Peyer's patch (tissue), 4 donors: ENCODE measurements around the gene STON2. TPM values are rescaled to one million over a fixed set of nuclear protein-coding genes. Genes with fewer than 3 reads are reported as not detected.
A peak's percentile ranks its signal among the peaks of the same experiment; 100 is the strongest.
"Not testable (repeated sequence)": the region's sequence is repeated elsewhere in the genome, so short reads cannot be mapped to it uniquely, and the experiment has no call there.

ENCODE experiments used
- DNase-seq, 3 donors: peaks; one replicate each; pipeline ENCODE4 v3.0.0-alpha.2; 2017 to 2019
- H3K27ac ChIP-seq, 4 donors: fragments of 200-600 bp; sonication (generic); one replicate each; pipeline ENCODE4 v1.5.1; 2016 to 2019
- H3K27me3 ChIP-seq, 2 donors: fragments of 200-600 bp; sonication (generic); one replicate each; pipeline ENCODE4 v1.5.1; 2019
- H3K36me3 ChIP-seq, 3 donors: fragments of 200-600 bp; sonication (generic); one replicate each; pipeline ENCODE4 v1.5.1; 2016 to 2019
- H3K4me1 ChIP-seq, 4 donors: fragments of 200-600 bp; sonication (generic); one replicate each; pipeline ENCODE4 v1.5.1; 2016 to 2019
- H3K4me3 ChIP-seq, 4 donors: fragments of 200-600 bp; sonication (generic); 1 replicate in 3 of 4; 2 replicates in 1 of 4; pipeline ENCODE4 v1.5.1; 2016 to 2019; ENCODE audit warnings: mild to moderate bottlenecking in 1 of 4
- H3K9me3 ChIP-seq, 4 donors: fragments of 200-600 bp; sonication (generic); one replicate each; pipeline ENCODE4 v1.5.1; 2016 to 2019; ENCODE audit warnings: mild to moderate bottlenecking in 1 of 4
- CTCF ChIP-seq, 6 experiments: fragments of 450-650 bp in 4 of 6; fragments of 200-600 bp in 2 of 6; sonication (generic) in 1 of 6; IDR thresholded peaks; one replicate each; pipeline ENCODE4 v1.5.1; 2017 to 2019; ENCODE audit warnings: antibody characterized with exemption in 6 of 6, mild to moderate bottlenecking in 3 of 6, moderate library complexity in 1 of 6
- POLR2A ChIP-seq, 2 donors: fragments of 450-650 bp; IDR thresholded peaks; one replicate each; pipeline ENCODE4 v1.5.1; 2017; ENCODE audit warnings: antibody characterized with exemption in 2 of 2, mild to moderate bottlenecking in 2 of 2, moderate library complexity in 2 of 2
- total RNA-seq, 4 donors: library from RNA; depleted of rRNA; stranded (reverse); fragments of >200 nt; gene quantifications; one replicate each; pipeline ENCODE4 v1.1.0, GENCODE V29; 2016

Gene STON2
- total RNA-seq, 4 donors from 2014 or later, result 6.3 to 25.3 (median 13.9) TPM

GRCh38 chr14:81252278-81252677, 147.8 kb downstream of the STON2 start:
- Histone ChIP-seq H3K9me3 (no peaks in the 10 kb centered on the region), H3K27me3 (no peaks in the 10 kb centered on the region), H3K4me3 (no peak overlapping the region), H3K36me3 (no peaks in the 10 kb centered on the region), H3K27ac (no peak overlapping the region), H3K4me1 (no peaks in the 10 kb centered on the region)
- TF ChIP-seq POLR2A (IDR thresholded peaks at IDR 0.05) (no peak), CTCF (IDR thresholded peaks at IDR 0.05) (peak in 2 of 6 experiments; percentile 19 to 26)
- no peak for DNase-seq

GRCh38 chr14:81247271-81247766, 152.8 kb downstream of the STON2 start:
- no peak overlapping the region for H3K4me3 ChIP-seq
- H3K27ac ChIP-seq, result no peak overlapping the region
- no peaks in the 10 kb centered on the region for H3K9me3 ChIP-seq
- TF ChIP-seq POLR2A (IDR thresholded peaks at IDR 0.05) (no peak), CTCF (IDR thresholded peaks at IDR 0.05) (no peak)
- H3K27me3 ChIP-seq, result no peaks in the 10 kb centered on the region
- no peaks in the 10 kb centered on the region for H3K36me3 ChIP-seq
- DNase-seq, result no peak
- H3K4me1 ChIP-seq, result no peaks in the 10 kb centered on the region

GRCh38 chr14:81246461-81247270, 153.5 kb downstream of the STON2 start:
- H3K36me3 ChIP-seq, result no peaks in the 10 kb centered on the region
- DNase-seq, result no peak
- no peaks in the 10 kb centered on the region for H3K4me1 ChIP-seq
- TF ChIP-seq POLR2A (IDR thresholded peaks at IDR 0.05) (no peak), CTCF (IDR thresholded peaks at IDR 0.05) (no peak)
- no peaks in the 10 kb centered on the region for H3K9me3 ChIP-seq
- H3K27me3 ChIP-seq, result no peaks in the 10 kb centered on the region
- no peak overlapping the region for H3K27ac ChIP-seq
- no peak overlapping the region for H3K4me3 ChIP-seq

- H3K4me1 ChIP-seq, result no peaks in the 10 kb centered on the region
- no peaks in the 10 kb centered on the region for H3K9me3 ChIP-seq
- no peak overlapping the region for H3K4me3 ChIP-seq
- no peak overlapping the region for H3K27ac ChIP-seq
- H3K27me3 ChIP-seq, result no peaks in the 10 kb centered on the region
- TF ChIP-seq CTCF (IDR thresholded peaks at IDR 0.05), result no peak
- no peak for TF ChIP-seq POLR2A (IDR thresholded peaks at IDR 0.05)
- DNase-seq, result no peak
- no peaks in the 10 kb centered on the region for H3K36me3 ChIP-seq
Measured at GRCh38 chr14:81245771-81246170, 154.4 kb downstream of the STON2 start.

- H3K4me1 ChIP-seq, H3K4me3 ChIP-seq, H3K27ac ChIP-seq, H3K9me3 ChIP-seq, H3K27me3 ChIP-seq, H3K36me3 ChIP-seq, DNase-seq: not testable (repeated sequence)
Measured at GRCh38 chr14:81244431-81244830, 155.7 kb downstream of the STON2 start.

GRCh38 chr14:81243499-81243898, 156.6 kb downstream of the STON2 start:
- no peak for TF ChIP-seq POLR2A (IDR thresholded peaks at IDR 0.05)
- no peak for TF ChIP-seq CTCF (IDR thresholded peaks at IDR 0.05)
- H3K36me3 ChIP-seq, result no peaks in the 10 kb centered on the region
- H3K4me1 ChIP-seq, result no peaks in the 10 kb centered on the region
- H3K9me3 ChIP-seq, result no peaks in the 10 kb centered on the region
- no peak for DNase-seq
- no peak overlapping the region for H3K27ac ChIP-seq
- H3K27me3 ChIP-seq, result no peaks in the 10 kb centered on the region
- H3K4me3 ChIP-seq, result no peak overlapping the region

- not testable (repeated sequence) for DNase-seq, H3K4me3 ChIP-seq, H3K9me3 ChIP-seq, H3K27ac ChIP-seq, H3K4me1 ChIP-seq, H3K36me3 ChIP-seq, H3K27me3 ChIP-seq
Measured at GRCh38 chr14:81236849-81237248, 163.3 kb downstream of the STON2 start.
